Panc1 (cell line): Measurements from ENCODE around the gene SRP19.

Source experiments
- CTCF ChIP-seq: fragments of 450-650 bp; IDR thresholded peaks from 2 replicates; pipeline ENCODE4 v1.5.1; 2017; ENCODE audit warnings: mild to moderate bottlenecking
- SIN3A ChIP-seq: IDR thresholded peaks from 2 replicates; pipeline ENCODE4 v1.6.1; 2012; ENCODE audit warnings: low read depth, mild to moderate bottlenecking, low read length, moderate library complexity, borderline replicate concordance; ENCODE audit not compliant: insufficient read depth

DNA sequence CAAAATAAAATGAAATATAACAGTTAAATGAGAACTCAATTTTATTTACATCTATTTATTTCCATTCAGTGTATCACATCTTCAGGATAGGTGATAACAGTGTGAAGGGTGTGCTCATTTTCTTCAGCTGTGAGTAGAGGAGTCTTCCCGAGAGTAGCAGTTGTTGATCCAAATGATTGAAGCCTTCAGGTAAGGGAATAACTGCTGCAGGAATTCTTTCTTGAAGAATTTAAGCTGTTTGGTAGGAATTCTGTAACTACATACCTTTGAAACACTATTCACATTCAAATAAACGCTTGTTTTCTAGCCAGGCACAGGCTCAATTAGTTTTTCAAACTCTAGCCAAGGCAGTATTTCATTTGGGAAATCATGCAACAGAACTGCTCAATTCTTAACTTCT is 15.3 kb downstream of the SRP19 start:
- no peak for TF ChIP-seq CTCF
- no peak for TF ChIP-seq SIN3A
